Stimulated activated CD8-positive, alpha-beta memory T cell treated with anti-CD3 and anti-CD28 coated beads, Interleukin-7, amount 100 ng/mL, for 4 hours (primary cell): ENCODE measurements around the gene LUC7L3.
"Not testable (repeated sequence)": the region's sequence is repeated elsewhere in the genome, so short reads cannot be mapped to it uniquely, and the experiment has no call there.

Source experiments
- DNase-seq, 2 donors: peaks; one replicate each; pipeline ENCODE4 v3.0.0-alpha.2; 2020; ENCODE audit warnings: low read depth in 2 of 2

Gene LUC7L3

DNA sequence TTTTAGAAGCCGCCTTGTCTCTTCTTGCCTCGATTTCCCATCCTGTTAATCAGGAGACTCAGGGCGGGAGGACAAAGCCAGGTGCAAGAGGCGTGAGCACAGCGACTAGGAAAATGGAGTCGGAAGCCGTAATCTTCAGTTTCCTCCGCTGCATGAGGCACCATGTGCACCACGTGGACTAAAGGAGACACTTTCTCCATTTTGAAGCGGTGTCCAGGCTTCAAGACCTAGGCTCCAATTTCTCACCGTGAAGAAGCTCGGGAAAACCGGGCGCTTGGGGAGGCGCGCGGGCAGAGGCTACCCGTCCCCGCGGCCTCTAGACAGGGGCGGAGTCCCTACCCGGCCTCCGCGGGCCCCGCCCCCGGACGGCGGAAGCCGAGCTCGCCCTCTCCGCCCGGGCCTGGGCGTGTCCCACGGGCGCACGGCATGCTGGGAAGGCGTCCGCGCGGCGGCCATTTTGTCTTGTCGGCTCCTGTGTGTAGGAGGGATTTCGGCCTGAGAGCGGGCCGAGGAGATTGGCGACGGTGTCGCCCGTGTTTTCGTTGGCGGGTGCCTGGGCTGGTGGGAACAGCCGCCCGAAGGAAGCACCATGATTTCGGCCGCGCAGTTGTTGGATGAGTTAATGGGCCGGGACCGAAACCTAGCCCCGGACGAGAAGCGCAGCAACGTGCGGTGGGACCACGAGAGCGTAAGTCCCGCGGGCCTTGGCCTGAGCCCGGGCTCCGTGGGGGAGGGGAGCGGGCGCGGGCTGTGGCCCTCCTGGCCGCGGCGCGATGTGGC, at the start of gene LUC7L3:
Gene LUC7L3 (plus strand): TSS at position 460 of the 780 bp plus-strand sequence. CDS start 130 bp downstream, at position 590.
- peak; percentile 86 to 92 for DNase-seq

GRCh38 chr17:50672071-50672470, 47.3 kb upstream of the LUC7L3 start:
- no peak for DNase-seq

GRCh38 chr17:50672831-50673551, 46.4 kb upstream of the LUC7L3 start:
- DNase-seq, result no peak

DNA sequence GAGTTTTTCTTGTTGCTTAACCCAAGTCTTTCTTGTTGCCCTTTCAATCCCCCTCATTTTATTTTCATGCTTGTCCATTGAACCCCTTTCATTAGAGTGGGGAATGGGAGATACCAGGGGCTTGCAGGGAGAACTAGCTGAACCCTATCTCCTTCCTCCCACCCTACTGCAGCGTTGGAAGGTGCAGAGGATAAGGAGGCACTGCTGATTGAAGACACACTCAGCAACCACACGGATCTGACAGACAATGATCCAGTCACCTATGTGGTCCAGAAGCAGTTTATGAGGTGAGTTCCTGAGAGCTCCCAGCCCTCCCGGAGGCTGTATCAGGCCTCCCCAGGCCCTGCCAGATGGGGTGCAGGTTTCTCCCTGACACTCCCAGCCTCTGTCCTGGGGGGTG, 44.2 kb upstream of the LUC7L3 start:
- DNase-seq, result no peak

- DNase-seq, result no peak
Measured at GRCh38 chr17:50675627-50676026, 43.8 kb upstream of the LUC7L3 start.

GRCh38 chr17:50676065-50676975, 43.1 kb upstream of the LUC7L3 start:
- DNase-seq, result no peak

DNA sequence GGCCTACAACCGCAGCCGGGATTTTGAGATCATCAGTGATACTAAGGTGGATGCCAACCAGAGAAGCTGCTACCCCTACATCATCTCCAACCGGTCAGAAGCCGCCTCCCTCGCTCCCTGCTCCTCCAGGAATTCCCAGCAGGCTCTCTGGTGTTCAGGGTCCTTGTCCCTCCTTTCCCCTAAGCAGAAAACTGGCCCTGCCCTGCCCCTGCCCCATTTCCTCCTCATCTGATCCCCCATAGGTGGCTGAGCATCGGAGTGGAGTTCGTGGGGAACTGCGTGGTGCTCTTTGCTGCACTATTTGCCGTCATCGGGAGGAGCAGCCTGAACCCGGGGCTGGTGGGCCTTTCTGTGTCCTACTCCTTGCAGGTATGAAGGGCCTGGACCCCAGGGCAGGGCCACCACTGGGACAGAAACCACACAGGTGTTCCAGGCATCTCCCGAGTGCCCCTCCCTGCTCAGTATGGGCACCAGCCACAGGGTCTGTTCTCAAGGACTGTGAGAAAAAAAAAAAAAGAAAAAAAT, 41.5 kb upstream of the LUC7L3 start:
- DNase-seq, result no peak

- no peak for DNase-seq
Measured at GRCh38 chr17:50679008-50679544, 40.3 kb upstream of the LUC7L3 start.

- no peak for DNase-seq
Measured at GRCh38 chr17:50680126-50680525, 39.3 kb upstream of the LUC7L3 start.

DNA sequence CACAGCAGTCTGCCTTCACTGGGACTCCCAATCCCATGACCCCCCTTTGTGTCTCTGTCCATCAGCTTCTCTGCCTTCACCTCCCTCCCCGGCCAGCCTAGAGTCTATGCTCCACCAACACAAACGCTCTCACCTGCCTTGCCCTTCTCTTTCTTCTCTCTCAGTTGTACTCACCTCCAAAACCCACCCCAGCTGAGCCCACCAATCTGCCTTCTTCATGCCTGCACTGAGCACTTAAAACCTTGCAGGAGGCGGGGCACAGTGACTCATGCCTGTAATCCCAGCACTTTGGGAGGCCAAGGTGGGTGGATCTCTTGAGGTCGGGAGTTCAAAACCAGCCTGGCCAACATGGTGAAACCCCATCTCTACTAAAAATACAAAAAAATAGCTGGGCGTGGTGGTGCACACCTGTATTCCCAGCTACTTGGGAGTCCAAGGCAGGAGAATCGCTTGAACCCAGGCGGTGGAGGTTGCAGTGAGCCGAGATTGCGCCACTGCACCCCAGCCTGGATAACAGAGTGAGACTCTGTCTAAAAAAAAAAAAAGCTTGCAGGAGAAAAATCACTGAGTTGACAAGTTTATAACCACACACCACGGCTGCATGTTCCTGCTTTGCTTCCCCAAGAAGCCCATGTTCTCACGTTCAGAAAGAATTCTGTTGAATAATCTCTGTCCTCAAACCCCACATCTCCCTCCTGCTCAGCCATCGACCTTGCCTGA, 38.7 kb upstream of the LUC7L3 start:
- not testable (repeated sequence) for DNase-seq

- DNase-seq, result no peak
Measured at GRCh38 chr17:50681263-50682200, 37.9 kb upstream of the LUC7L3 start.

DNA sequence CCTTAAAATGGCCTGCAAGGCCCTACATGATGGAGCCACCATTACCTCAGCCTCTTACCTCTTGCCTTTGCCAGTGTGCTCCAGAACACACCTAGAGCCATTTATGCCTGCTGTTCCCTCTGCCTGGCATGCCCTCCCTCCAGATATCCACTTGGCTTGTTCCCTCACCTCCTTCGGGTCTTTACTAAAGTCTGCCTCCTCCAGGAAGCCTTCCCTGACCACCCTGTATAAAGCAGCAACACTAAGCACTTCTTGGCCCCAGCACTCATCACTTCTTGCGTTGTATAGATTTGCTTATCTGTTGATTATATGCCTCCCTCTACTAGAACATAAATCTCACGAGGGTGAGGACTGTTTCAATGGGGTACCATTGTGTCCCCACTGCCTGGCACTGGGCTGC, 37.0 kb upstream of the LUC7L3 start:
- DNase-seq, result no peak

GRCh38 chr17:50682938-50683337, 36.5 kb upstream of the LUC7L3 start:
- DNase-seq, result no peak

- DNase-seq, result no peak
Measured at GRCh38 chr17:50683434-50684287, 35.7 kb upstream of the LUC7L3 start.

DNA sequence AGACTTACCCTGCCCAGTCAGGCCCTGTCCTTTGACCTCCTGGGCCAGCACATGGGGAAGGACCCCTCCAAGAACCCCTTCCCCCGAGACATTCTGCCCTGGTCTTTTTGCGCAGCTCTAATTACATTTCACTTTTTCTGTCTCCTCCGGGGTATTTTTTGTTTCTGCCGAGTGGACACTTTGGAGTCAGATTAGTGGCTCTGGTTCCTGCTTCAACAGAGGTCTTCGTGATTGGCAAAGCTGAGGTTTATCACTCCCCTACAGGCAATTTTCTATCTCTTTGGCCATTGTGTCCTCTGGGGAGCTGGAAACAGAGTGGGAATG, 35.2 kb upstream of the LUC7L3 start:
- DNase-seq, result no peak

GRCh38 chr17:50684612-50685333, 34.6 kb upstream of the LUC7L3 start:
- no peak for DNase-seq

GRCh38 chr17:50685334-50685665, 34.1 kb upstream of the LUC7L3 start:
- DNase-seq, result no peak

- no peak for DNase-seq
Measured at GRCh38 chr17:50685691-50686493, 33.5 kb upstream of the LUC7L3 start.
